IMR-90 (cell line): ENCODE data around the gene FBXO15. TPM values are rescaled to one million over a fixed set of nuclear protein-coding genes. Genes with fewer than 3 reads are reported as not detected.

Source experiments
- ATAC-seq: fragments of 200-7000 bp; cut with Tn5 transposase; 2 replicates; pipeline ENCODE4 v1.9.1; 2020; ENCODE audit warnings: low read depth, mild to moderate bottlenecking, moderate library complexity
- BruUV-seq: library from RNA; stranded (reverse); fragments of 400-500 nt; replicated peaks from 2 replicates; lab custom pipeline; 2021; lab: Mats Ljungman, UMichigan
- CTCF ChIA-PET: fragments of 300-600 bp; formaldehyde crosslinking; extraction: SDS; loops from one replicate; lab custom pipeline; 2021; ENCODE audit warnings: antibody characterized with exemption; lab: Yijun Ruan, JAX
- POLR2A ChIA-PET: fragments of 300-600 bp; sonication (Branson Sonifier 250); formaldehyde crosslinking; loops from one replicate; lab custom pipeline; 2022; ENCODE audit warnings: antibody characterized with exemption; ENCODE audit not compliant: unreplicated experiment; lab: Charles Lee
- DNase-seq: peaks from one replicate; pipeline ENCODE4 v3.0.0; 2013
- H2AFZ ChIP-seq: replicated peaks from 2 replicates; pipeline ENCODE3; 2013; ENCODE audit warnings: low read length, mild to moderate bottlenecking; ENCODE audit not compliant: poor library complexity
- H2AK5ac ChIP-seq: 2 replicates; pipeline ENCODE4 v1.6.1; 2013; ENCODE audit warnings: low read depth, low read length, inconsistent platforms
- H2AK9ac ChIP-seq: replicated peaks from 2 replicates; pipeline ENCODE3; 2013; ENCODE audit warnings: mild to moderate bottlenecking, low read depth, low read length, moderate library complexity; ENCODE audit not compliant: poor library complexity
- H2BK120ac ChIP-seq: 2 replicates; pipeline ENCODE4 v1.6.1; 2013; ENCODE audit warnings: low read depth, low read length, inconsistent platforms
- H2BK15ac ChIP-seq: 3 replicates; pipeline ENCODE4 v1.6.1; 2013; ENCODE audit warnings: low read depth, low read length, inconsistent platforms
- H2BK20ac ChIP-seq: 2 replicates; pipeline ENCODE4 v1.6.1; 2013; ENCODE audit warnings: low read depth, mild to moderate bottlenecking, inconsistent platforms, low read length, moderate library complexity
- H2BK5ac ChIP-seq: 2 replicates; pipeline ENCODE4 v1.6.1; 2013; ENCODE audit warnings: mild to moderate bottlenecking, low read depth, low read length, inconsistent platforms; ENCODE audit not compliant: poor library complexity, severe bottlenecking
- H3K14ac ChIP-seq: replicated peaks from 2 replicates; pipeline ENCODE4 v1.6.1; 2013; ENCODE audit warnings: low read depth, low read length, inconsistent platforms
- H3K18ac ChIP-seq: 2 replicates; pipeline ENCODE4 v1.6.1; 2013; ENCODE audit warnings: low read depth, low read length, control low read depth
- H3K23ac ChIP-seq: 2 replicates; pipeline ENCODE4 v1.6.1; 2013; ENCODE audit warnings: low read depth, low read length, inconsistent platforms
- H3K27ac ChIP-seq: 2 replicates; pipeline ENCODE4 v1.5.1; 2013; ENCODE audit warnings: mild to moderate bottlenecking, control low read depth, low read length; ENCODE audit not compliant: insufficient read depth
- H3K27me3 ChIP-seq: 2 replicates; pipeline ENCODE4 v1.6.1; 2013; ENCODE audit warnings: low read length; ENCODE audit not compliant: control insufficient read depth, insufficient read depth
- H3K36me3 ChIP-seq: 2 replicates; pipeline ENCODE4 v1.6.1; 2013; ENCODE audit warnings: low read length, mixed read lengths; ENCODE audit not compliant: control insufficient read depth, insufficient read depth
- H3K4ac ChIP-seq: 2 replicates; pipeline ENCODE4 v1.6.1; 2013; ENCODE audit warnings: low read depth, low read length, inconsistent platforms
- H3K4me1 ChIP-seq: 2 replicates; pipeline ENCODE4 v1.6.1; 2013; ENCODE audit warnings: low read length, mixed read lengths; ENCODE audit not compliant: control insufficient read depth, insufficient read depth
- H3K4me2 ChIP-seq: 2 replicates; pipeline ENCODE4 v1.6.1; 2013; ENCODE audit warnings: low read depth, mild to moderate bottlenecking, control low read depth, low read length, moderate library complexity
- H3K4me3 ChIP-seq: 2 replicates; pipeline ENCODE4 v1.5.1; 2013; ENCODE audit warnings: low read depth, mild to moderate bottlenecking, control low read depth, low read length, moderate library complexity; ENCODE audit not compliant: insufficient read depth
- H3K56ac ChIP-seq: 2 replicates; pipeline ENCODE4 v1.6.1; 2013; ENCODE audit warnings: low read length, inconsistent platforms; ENCODE audit not compliant: insufficient read depth; ENCODE audit errors: extremely low read depth
- H3K79me1 ChIP-seq, 2 experiments: 2 replicates each; pipeline ENCODE4 v1.6.1; 2013; ENCODE audit warnings: low read length in 2 of 2, inconsistent platforms in 1 of 2, low read depth in 1 of 2
- H3K9ac ChIP-seq: 2 replicates; pipeline ENCODE4 v1.6.1; 2013; ENCODE audit warnings: low read depth, low read length, control low read depth
- H3K9me1 ChIP-seq: 2 replicates; pipeline ENCODE4 v1.6.1; 2013; ENCODE audit warnings: low read length, inconsistent platforms; ENCODE audit not compliant: insufficient read depth
- H3K9me3 ChIP-seq: 2 replicates; pipeline ENCODE4 v1.6.1; 2013; ENCODE audit warnings: low read length; ENCODE audit not compliant: control insufficient read depth, insufficient read depth
- H4K20me1 ChIP-seq: 2 replicates; pipeline ENCODE4 v1.6.1; 2013; ENCODE audit warnings: low read length, inconsistent platforms; ENCODE audit not compliant: insufficient read depth
- H4K5ac ChIP-seq: 2 replicates; pipeline ENCODE4 v1.6.1; 2013; ENCODE audit warnings: mild to moderate bottlenecking, low read depth, low read length, control low read depth
- H4K8ac ChIP-seq, 2 experiments: 2 replicates each; pipeline ENCODE4 v1.6.1; 2013; ENCODE audit warnings: low read depth in 2 of 2, low read length in 2 of 2, control low read depth in 1 of 2, inconsistent platforms in 1 of 2
- H4K91ac ChIP-seq: 2 replicates; pipeline ENCODE4 v1.6.1; 2013; ENCODE audit warnings: low read depth, low read length, inconsistent platforms; ENCODE audit not compliant: insufficient read depth
- BHLHE40 ChIP-seq: fragments of 150-350 bp; IDR thresholded peaks from 2 replicates; pipeline ENCODE4 v1.6.1; 2016; ENCODE audit warnings: mild to moderate bottlenecking, low read depth, low read length
- MXI1 ChIP-seq: IDR thresholded peaks from 2 replicates; pipeline ENCODE4 v1.6.1; 2012; ENCODE audit warnings: low read depth, mild to moderate bottlenecking, low read length, moderate library complexity, borderline replicate concordance
- NFE2L2 ChIP-seq: fragments of 150-350 bp; IDR thresholded peaks from 2 replicates; pipeline ENCODE4 v1.6.1; 2016; ENCODE audit warnings: low read depth, mild to moderate bottlenecking, low read length
- RCOR1 ChIP-seq: IDR thresholded peaks from 2 replicates; pipeline ENCODE4 v1.6.1; 2012; ENCODE audit warnings: mild to moderate bottlenecking, low read length, improper control_type of control experiment; ENCODE audit not compliant: insufficient replicate concordance
- RFX5 ChIP-seq: IDR thresholded peaks from 2 replicates; pipeline ENCODE4 v1.8.0; 2012; ENCODE audit warnings: low read depth, mild to moderate bottlenecking, low read length, moderate library complexity
- SMC3 ChIP-seq: fragments of 150-350 bp; IDR thresholded peaks from 2 replicates; pipeline ENCODE4 v1.6.1; 2016; ENCODE audit warnings: low read depth, mild to moderate bottlenecking, antibody characterized with exemption, low read length, moderate library complexity
- WGBS, 2 experiments: methylation state at CpG; one replicate each; pipeline versions ENCODE4 v1.1.5 to v1.1.7; 2013; ENCODE audit warnings: missing lambda C conversion rate in 2 of 2; ENCODE audit not compliant: insufficient read length in 1 of 2; ENCODE audit errors: extremely low coverage in 2 of 2; 5-methylcytosine and 5-hydroxymethylcytosine counted together
- dilution Hi-C: fragments of 300-500 bp; cut with HindIII; formaldehyde crosslinking; loops from one replicate; pipeline ENCODE4 v1.14.3; 2018; ENCODE audit warnings: low sequenced_read_pairs; ENCODE audit not compliant: unreplicated experiment
- in situ Hi-C: fragments of 300-500 bp; cut with MboI; formaldehyde crosslinking; loops from 3 replicates; pipeline ENCODE4 v1.14.3; 2019; ENCODE audit warnings: low sequenced_read_pairs, inconsistent platforms, mixed read lengths
- intact Hi-C: fragments of 100-400 bp; cut with micrococcal nuclease; formaldehyde crosslinking; loops from 2 replicates; pipeline ENCODE4 v1.10.0; 2022
- polyA plus RNA-seq, 3 experiments: library from polyadenylated mRNA; depleted of rRNA; stranded (reverse); fragments of >200 nt; gene quantifications; 2 replicates each; pipeline ENCODE4 v1.2.3, GENCODE V29; 2012; ENCODE audit warnings: low replicate concordance in 1 of 3
- total RNA-seq: library from RNA; depleted of rRNA; stranded (reverse); fragments of >200 nt; gene quantifications from 2 replicates; pipeline ENCODE4 v1.2.3, GENCODE V29; 2012
- TF ChIP-seq, protein P1 (sequence below): conservative IDR thresholded peaks from 2 replicates; pipeline ENCODE4 v1.5.1; 2012; ENCODE audit warnings: mild to moderate bottlenecking, low read depth, low read length, improper control_type of control experiment

Gene FBXO15
- total and polyA plus RNA-seq, 2 of the 4 experiments (the other 2 are of a cell fraction), result 0.90 to 2.0 TPM

DNA sequence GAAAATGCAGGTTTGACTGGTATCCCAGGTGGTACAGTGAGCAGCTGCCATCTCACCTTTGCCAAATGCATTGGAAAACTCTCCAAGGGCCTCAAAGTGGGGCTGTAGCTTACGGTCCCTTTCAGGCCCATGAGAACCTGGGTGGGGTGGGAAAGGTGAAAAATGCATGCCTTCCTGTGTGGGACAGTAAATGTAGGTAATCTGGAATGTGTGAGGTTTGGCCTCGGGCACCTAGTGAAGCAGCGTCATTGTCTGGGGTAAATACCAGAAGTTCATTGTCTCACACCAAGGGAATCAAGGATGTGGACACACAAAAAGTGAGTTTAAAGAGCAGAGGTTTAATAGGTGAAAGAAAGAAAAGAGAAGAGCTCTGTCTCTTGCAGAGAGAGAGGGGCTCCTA lies 37.2 kb upstream of the FBXO15 start:
- WGBS, 2 experiments, result 100% methylated on average over 1 of the region's 3 CpGs; no CpG with 5 or more reads in 1 of the 2 experiments
- no peak for DNase-seq
- Histone ChIP-seq H3K18ac (no peak overlapping the region), H2AK9ac (no peak overlapping the region), H3K23ac (no peak overlapping the region), H2BK5ac (no peak overlapping the region), H4K5ac (no peak overlapping the region), H3K79me1 (no peaks in the 10 kb centered on the region), H3K9ac (no peak overlapping the region), H2BK20ac (no peak overlapping the region), H2BK15ac (no peak overlapping the region), H4K8ac (no peak overlapping the region), H3K56ac (no peak overlapping the region), H3K4ac (no peak overlapping the region), H2BK120ac (no peak overlapping the region), H2AFZ (no peak overlapping the region), H3K9me1 (no peaks in the 10 kb centered on the region), H2AK5ac (no peak overlapping the region), H4K91ac (no peak overlapping the region), H3K4me3 (no peak overlapping the region), H3K9me3 (peaks cover 6% of the 10 kb centered on the region), H3K36me3 (no peaks in the 10 kb centered on the region), H3K27ac (no peak overlapping the region), H3K4me2 (no peak overlapping the region), H3K4me1 (peaks cover 6% of the 10 kb centered on the region), H3K14ac (no peak overlapping the region), H4K20me1 (no peaks in the 10 kb centered on the region), H3K27me3 (peaks cover 18% of the 10 kb centered on the region)
- ChIA-PET CTCF (no interaction called here), POLR2A (no interaction called here)
- ATAC-seq, result no peak
- in situ Hi-C loops (no loop called here), intact Hi-C loops (no loop called here), dilution Hi-C loops (no loop called here)
- TF ChIP-seq NFE2L2 (no peak), RFX5 (no peak), MXI1 (no peak), BHLHE40 (no peak), SMC3 (no peak), RCOR1 (no peak)
- TF ChIP-seq, protein P1, sequence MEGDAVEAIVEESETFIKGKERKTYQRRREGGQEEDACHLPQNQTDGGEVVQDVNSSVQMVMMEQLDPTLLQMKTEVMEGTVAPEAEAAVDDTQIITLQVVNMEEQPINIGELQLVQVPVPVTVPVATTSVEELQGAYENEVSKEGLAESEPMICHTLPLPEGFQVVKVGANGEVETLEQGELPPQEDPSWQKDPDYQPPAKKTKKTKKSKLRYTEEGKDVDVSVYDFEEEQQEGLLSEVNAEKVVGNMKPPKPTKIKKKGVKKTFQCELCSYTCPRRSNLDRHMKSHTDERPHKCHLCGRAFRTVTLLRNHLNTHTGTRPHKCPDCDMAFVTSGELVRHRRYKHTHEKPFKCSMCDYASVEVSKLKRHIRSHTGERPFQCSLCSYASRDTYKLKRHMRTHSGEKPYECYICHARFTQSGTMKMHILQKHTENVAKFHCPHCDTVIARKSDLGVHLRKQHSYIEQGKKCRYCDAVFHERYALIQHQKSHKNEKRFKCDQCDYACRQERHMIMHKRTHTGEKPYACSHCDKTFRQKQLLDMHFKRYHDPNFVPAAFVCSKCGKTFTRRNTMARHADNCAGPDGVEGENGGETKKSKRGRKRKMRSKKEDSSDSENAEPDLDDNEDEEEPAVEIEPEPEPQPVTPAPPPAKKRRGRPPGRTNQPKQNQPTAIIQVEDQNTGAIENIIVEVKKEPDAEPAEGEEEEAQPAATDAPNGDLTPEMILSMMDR, result no peak
- no TSS peak for BruUV-seq
